ENCODE data around the gene MBD5.

Gene MBD5

GRCh38 chr2:148545390-148546256, 524.7 kb downstream of the MBD5 start:
- DNase-seq (ENCODE audit: low read depth in 2 of 2), result no peak

- no peak for DNase-seq (ENCODE audit: low read depth in 2 of 2)
Observed at GRCh38 chr2:148546270-148546669, 525.4 kb downstream of the MBD5 start.

DNA sequence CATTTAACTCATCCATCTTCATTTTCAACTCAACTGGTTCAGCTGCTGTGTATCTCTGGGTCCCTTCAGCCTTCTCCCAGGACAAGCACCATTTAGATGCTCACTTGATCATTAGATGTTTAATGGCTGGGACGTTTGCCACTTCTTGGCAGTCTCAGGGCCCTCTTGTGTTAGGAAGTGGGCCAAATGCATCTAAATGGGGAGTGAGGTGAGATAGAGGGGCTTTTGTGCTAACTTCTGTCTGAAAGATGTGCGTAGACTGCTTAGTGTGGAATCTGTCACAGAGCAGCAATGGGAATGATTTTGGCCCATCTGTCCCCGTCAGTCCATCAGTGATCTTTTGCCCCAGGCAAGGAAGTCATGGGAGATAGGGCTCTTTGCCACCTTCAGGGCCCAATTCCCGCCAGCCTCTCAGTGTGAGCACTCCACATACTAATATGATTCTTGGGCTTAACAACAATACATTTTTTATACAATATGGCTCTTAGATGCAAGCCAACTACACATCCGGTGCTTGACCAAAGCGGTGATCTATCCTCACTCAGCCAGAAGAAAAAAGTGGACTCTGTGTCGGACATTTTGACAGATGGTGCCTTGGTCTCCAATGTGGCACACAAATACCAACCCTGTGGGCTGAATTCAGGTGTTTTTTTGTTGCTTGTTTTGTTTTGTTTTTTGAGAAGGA, 528.0 kb downstream of the MBD5 start:
- DNase-seq (ENCODE audit: low read depth in 2 of 2), result no peak

- no peak for DNase-seq (ENCODE audit: low read depth in 2 of 2)
Observed at GRCh38 chr2:148552675-148553331, 531.9 kb downstream of the MBD5 start.

- no peak for DNase-seq (ENCODE audit: low read depth in 2 of 2)
Observed at GRCh38 chr2:148553332-148553887, 532.5 kb downstream of the MBD5 start.

DNA sequence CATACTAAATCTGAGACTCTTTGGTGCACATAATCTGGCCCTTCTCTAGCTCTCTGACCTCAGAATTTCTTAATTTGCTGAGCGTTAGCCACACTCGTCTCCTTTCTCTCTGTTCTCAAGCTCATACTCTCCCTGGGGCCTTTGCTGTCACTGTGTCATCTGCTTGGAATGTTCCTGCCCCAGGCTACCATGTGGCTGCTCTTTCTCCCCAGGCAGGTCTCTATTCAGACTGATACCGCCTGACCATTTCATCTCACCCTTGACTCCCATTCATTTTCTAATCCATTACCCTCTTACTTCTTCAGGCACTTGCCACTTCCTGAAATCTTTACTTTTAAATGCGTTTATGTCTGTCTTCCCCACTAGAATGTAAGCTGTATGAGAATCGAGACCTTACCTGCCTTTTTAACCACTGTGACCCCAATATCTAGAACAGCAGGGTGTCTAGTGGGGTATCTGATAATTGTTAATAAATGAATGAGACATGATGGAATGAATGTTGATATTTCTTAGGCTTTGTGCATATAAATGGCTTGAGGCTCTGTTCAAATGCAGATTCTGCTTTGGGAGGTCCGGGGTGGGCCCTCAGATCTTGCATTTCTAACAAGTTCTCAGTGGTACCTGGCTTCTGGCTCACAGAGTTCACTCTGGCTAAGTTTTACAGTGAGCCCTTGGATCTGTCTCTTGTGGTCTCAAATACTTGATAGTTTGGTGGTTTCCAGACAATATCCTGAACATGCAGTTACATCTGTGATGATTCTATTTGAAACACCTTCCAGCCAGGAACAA, 533.8 kb downstream of the MBD5 start:
- no peak for DNase-seq (ENCODE audit: low read depth in 2 of 2)

DNA sequence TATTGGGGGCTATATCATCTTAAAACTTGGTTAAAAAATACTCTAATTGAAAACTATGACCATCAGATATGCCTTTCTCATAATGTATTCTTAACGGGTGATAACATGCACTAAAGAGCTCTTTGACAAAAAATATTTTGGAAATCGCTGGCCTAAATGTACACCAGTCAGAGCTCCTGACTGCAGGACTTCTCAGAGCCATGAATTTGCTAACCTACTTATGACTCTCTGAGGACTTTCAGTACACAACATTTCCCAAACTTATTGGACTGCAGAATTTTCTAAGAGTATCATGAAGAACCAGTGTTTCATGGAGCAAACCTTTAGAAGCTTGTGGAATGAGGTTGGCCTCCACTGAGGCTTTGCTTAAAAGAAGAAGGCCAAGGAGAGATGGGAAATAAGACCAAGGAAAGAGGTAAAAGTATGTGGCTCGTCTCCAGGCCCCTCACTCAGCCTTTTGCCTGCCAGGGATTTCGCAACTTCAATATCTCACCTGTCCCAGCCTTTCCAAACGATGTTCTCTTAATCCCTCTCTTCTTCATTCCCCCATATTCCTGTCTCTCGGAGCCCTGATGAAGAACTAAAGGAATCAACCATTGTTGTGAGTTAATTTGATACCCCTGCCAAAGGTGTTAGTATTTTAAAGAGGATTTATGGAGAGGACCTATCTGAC, 534.9 kb downstream of the MBD5 start:
- DNase-seq (ENCODE audit: low read depth in 2 of 2), result no peak

- DNase-seq (ENCODE audit: low read depth in 2 of 2), result no peak
Observed at GRCh38 chr2:148557844-148558436, 537.0 kb downstream of the MBD5 start.

- DNase-seq (ENCODE audit: low read depth in 2 of 2), result no peak
Observed at GRCh38 chr2:148560496-148560895, 539.6 kb downstream of the MBD5 start.

- DNase-seq (ENCODE audit: low read depth in 2 of 2), result no peak
Observed at GRCh38 chr2:148561389-148561788, 540.5 kb downstream of the MBD5 start.

DNA sequence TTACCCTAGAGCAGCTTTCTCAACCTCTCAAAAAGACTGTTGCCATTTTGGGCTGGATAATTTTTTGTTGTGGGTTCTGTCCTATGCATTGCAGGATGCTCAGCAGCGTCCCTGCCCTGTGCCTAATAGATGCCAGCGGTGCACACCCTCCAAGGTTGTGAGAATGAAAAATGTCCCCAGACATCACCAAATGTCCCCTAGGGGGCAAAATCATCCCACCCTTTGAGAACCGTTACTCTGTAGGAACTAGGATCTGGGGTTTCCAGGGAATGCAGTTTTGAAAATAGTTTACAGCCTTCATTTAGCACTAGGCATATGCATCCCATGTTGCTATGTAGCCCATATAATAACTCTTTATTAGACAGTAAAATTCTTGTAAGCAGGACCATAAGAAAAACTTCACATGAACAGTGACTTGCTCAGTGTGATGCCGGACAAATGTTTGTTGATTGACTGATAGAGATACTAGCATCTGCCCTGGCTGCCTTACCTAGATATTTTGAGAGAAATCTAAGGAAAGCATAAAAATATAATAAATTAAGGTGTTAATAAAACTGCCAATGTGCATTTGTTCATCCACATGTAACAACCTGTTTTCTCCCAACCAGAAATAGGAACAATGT, 544.5 kb downstream of the MBD5 start:
- DNase-seq (ENCODE audit: low read depth in 2 of 2), result no peak
